C4-2B (cell line): ENCODE data around the gene CPO.

ENCODE experiments used
- ZFX ChIP-seq: fragments of 450-650 bp; IDR thresholded peaks from 2 replicates; pipeline ENCODE4 v1.6.1; 2017
- TF ChIP-seq, protein P1 (sequence below): fragments of 450-650 bp; conservative IDR thresholded peaks from 2 replicates; pipeline ENCODE4 v1.5.1; 2017; ENCODE audit warnings: mild to moderate bottlenecking

DNA sequence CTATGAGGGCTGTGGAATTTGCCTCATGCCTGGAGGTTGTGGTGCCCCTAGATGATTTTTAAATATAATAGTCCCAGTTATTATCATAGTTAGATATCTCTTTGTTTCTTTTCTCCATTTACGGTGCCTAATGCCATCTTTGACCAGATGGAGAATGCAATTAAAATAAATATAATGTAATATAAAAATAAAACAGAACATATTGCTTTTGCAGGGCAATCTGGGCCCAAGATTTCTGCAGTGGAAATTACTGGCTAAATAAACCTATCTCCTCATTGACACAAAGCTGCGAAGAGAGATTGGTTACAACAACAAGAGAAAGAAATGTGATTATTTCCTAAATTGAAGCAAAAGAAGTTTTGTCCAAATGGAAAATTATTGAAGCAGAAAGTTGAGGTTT, 51.8 kb downstream of the CPO start:
- TF ChIP-seq, protein P1, sequence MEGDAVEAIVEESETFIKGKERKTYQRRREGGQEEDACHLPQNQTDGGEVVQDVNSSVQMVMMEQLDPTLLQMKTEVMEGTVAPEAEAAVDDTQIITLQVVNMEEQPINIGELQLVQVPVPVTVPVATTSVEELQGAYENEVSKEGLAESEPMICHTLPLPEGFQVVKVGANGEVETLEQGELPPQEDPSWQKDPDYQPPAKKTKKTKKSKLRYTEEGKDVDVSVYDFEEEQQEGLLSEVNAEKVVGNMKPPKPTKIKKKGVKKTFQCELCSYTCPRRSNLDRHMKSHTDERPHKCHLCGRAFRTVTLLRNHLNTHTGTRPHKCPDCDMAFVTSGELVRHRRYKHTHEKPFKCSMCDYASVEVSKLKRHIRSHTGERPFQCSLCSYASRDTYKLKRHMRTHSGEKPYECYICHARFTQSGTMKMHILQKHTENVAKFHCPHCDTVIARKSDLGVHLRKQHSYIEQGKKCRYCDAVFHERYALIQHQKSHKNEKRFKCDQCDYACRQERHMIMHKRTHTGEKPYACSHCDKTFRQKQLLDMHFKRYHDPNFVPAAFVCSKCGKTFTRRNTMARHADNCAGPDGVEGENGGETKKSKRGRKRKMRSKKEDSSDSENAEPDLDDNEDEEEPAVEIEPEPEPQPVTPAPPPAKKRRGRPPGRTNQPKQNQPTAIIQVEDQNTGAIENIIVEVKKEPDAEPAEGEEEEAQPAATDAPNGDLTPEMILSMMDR: no peak
- no peak for TF ChIP-seq ZFX
